ENCODE results near the gene PLCG2.

DNA sequence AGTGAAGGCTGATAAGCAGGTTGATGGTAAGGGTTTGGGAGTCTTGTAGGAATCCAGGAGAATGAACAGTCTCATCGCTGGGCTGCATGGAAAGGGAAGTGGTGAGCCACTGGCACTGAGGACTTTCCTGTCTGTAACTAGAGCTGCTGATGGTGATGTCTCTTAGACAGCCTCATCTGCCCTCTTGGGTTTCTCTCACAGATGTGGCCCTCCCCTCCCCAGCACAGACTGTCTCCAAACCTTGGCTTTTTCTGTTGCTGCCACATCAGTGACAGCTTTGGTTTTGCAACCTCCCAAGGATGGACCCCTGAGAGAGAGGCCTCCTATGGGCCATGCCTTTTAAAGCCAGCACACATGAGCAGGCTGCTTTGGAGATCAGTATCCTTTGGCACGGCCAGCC lies 16.9 kb downstream of the PLCG2 start:
- no peak for TF ChIP-seq TAF1 (IDR thresholded peaks at IDR 0.05; ENCODE audit: borderline replicate concordance, insufficient read depth, low read length)
- no peak for TF ChIP-seq SIN3A (IDR thresholded peaks at IDR 0.05; ENCODE audit: borderline replicate concordance, insufficient read depth, low read length)
- TF ChIP-seq POLR2AphosphoS5 (IDR thresholded peaks at IDR 0.05; ENCODE audit: low read depth, low read length), result no peak

Measured in PFSK-1 (cell line).